HG02571 (cell line): ENCODE results near the gene CTNS.

Experiments
- ATAC-seq: cut with Tn5 transposase; IDR thresholded peaks from one replicate; pipeline ENCODE4 v1.9.1; 2021; ENCODE audit warnings: mild to moderate bottlenecking, moderate library complexity; ENCODE audit not compliant: unreplicated experiment

CTNS gene

DNA sequence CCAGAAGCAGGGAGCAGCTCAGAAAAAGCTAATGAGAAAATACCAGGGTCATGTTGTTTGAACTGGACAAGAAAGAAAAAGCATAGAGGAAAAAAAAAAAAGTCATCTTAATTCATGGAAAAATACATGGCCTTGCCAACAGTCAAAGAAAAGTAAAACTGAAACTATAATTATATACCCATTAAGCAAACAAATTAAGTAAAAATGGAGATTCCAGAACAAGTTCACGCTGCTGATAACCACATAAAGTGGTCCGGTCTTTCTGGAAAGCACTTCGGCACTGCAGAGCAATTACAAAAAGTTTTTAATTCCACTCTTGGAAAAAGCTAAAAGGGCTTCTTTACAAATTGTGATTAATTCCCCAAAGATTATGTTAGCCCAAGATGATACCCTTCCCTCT, 71.8 kb downstream of the CTNS start:
- no peak for ATAC-seq

GRCh38 chr17:3710951-3711383, 74.4 kb downstream of the CTNS start:
- peak; percentile 86 for ATAC-seq
